Measurements from ENCODE around the gene CHST10.

DNA sequence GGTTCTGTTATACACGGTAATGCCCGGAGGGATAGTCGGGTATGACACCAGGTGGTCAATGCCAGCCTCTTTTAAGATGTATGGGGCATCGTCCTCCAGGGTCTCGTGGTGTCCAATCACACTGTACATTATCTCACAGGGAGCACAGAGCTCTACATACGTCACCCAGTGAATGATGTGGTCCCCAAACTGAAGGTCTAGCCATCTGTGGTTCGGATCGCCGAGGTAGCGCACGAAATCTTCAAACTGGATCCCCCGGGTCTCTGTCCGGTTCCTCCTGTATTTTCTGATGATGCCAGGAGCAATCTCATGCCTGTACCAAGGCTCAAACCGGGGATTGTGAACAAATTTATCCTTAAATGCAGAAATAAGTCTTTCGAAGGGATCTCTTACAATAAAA, 24.1 kb downstream of the CHST10 start:
- TF ChIP-seq CTCF (conservative IDR thresholded peaks at IDR 0.05) = no peak
- TF ChIP-seq EZH2 (IDR thresholded peaks at IDR 0.05; ENCODE audit: low read depth) = no peak
